Activated naive CD4-positive, alpha-beta T cell treated with Interleukin-2 at 50 U/mL for 16 hours (primary cell): ENCODE data around the gene VPS37C.

ENCODE experiments used
- DNase-seq: peaks from one replicate; pipeline ENCODE4 v3.0.0-alpha.2; 2020

VPS37C gene

DNA sequence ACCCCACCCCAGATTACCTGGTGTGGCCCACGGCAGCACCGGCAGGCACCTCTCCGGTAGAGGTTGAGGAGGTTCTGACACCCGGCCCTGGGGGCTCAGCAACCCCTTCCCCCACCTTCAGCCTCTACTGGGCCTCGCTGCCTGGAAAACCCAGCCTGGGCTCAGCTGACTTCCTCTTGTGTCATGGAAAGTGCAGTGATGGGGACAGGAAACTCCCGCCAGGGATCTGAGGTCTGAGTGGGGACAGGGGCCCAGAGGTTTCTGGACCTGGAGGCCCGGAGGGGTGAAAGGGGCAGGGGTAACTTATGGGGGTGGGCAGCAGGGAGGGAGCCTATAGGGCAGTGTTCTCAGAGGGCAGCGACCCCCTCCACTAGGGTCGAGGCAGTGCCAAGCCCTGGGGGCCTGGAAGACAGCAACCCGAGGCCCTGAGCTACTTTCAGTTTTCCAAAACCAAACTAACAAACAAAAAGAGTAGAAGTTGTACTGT is 68.9 kb downstream of the VPS37C start:
- peak; percentile 68 for DNase-seq

DNA sequence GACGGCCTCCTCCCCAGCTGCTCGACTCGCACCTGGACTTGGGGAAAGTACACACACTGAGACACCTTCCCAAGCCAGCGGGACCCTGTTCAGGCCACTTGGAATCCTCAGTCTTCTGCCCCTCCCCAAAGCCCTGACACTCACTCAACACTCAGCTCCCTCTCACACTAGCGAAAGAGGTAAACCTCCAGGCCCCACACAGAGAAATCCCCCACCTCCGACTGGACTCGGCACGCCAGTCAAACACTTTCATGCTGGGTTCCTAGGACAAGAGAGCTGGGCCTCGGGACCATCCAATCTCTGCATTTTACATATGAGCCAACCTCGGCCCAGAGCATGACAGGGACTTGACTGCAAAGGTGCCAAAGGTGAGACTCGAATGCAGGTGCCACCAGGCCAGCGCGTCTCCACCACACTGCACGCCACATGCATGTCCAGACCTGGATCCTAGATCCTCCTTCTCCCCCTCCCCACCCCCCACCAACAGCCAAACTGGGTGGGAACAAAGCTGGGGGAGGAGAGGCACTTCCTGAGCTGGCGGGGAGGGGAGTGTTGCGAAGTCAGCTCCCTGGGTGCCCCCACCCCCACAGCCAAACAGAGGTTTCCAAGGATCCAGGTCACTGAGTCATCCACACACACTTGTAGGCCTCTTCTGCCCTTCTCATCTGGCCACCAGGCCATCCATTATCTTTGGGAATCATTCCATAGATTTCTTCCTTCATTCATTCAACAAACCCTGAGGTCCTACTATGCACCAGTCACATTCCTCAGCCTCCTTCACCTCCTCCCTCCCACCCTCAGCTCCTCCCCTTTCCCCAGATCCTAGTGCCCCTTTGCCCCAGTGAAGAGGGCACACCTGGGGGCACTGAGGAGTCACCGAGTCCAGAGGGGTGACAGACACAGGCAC is 69.6 kb downstream of the VPS37C start:
- peak; percentile 75 for DNase-seq

DNA sequence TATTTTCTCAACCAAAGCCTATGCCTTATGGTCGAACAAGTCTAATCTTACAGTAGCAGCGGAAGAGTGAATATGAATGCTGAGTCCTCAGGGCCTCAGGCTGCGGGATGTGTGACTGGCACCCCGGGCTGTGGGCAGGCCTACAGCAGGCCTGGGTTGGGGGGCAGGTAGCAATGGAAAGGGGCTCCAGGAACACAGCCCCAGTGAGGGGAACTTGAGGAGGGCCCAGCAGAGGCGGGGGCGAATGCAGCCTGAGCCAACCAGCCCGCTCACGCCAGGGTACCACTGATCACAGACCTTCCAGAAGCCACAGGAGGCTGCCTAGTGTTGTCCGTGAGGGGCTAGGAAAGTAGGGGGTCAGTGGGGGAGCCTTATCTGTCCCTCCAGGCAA is 70.2 kb downstream of the VPS37C start:
- no peak for DNase-seq

GRCh38 chr11:61090521-61090920 is 70.7 kb downstream of the VPS37C start:
- DNase-seq, result no peak

DNA sequence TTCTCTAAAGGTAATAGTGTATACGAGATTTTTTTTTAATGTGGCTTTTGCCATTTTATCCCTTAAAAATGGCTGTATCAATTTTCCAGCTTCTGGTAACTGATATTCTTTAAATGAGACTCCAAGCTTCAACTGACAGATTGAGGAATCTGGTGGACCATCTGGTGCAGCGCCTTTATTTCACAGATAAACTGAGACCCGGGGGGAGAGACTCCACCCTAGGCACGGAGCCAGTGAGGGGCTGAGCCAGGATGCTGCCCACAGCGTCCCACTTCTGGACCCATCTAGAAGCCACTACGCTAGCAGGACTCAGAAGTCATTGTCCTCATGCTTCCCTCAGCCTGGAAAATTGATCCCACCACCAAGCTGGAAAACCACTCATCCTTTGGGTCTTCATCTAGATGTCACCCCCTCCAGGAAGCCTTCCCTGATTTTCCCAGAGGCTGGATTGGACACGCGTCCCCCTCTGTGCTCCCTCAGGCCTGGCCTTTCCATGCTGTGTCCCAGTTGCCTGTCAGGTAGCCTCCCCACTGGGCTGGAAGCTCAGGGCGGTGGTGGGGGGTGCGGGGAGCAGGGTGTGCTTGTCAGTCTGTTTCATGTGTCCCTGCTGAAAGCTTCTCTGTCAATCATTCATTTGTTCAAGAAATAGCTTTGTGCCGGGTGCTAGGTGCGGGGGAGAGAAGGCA is 71.3 kb downstream of the VPS37C start:
- DNase-seq, result no peak

DNA sequence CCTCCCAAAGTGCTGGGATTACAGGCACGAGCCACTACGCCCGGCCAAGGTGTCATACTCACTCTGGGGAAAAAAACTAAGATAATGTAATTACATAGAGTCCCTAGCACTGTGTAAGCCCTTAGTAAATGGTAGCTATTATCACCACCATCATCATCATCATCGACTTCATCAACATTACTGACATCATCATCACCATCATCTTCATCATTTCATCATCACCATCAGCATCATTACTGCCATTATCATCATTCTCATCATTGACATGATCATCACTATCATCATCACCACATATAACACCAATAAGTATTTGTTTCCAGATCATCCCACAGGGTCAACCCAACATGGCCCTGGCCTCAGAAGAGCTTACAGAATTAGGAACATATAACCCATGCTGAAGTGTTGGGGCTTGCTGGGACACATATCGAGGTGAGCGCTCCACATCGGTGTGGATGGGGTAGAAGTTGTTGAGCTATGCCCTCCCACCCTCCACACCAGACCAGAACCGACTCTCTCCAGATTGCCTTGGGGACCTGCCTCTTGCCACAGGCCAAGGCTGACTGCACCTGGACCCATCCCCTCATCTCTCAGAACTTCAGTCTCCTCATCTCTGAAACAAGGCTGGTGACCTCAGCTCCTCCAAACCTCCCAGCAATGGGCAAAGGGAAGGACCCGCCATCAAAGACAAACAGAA is 73.7 kb downstream of the VPS37C start:
- DNase-seq, result no peak

GRCh38 chr11:61083601-61084147 is 77.6 kb downstream of the VPS37C start:
- peak; percentile 66 for DNase-seq

DNA sequence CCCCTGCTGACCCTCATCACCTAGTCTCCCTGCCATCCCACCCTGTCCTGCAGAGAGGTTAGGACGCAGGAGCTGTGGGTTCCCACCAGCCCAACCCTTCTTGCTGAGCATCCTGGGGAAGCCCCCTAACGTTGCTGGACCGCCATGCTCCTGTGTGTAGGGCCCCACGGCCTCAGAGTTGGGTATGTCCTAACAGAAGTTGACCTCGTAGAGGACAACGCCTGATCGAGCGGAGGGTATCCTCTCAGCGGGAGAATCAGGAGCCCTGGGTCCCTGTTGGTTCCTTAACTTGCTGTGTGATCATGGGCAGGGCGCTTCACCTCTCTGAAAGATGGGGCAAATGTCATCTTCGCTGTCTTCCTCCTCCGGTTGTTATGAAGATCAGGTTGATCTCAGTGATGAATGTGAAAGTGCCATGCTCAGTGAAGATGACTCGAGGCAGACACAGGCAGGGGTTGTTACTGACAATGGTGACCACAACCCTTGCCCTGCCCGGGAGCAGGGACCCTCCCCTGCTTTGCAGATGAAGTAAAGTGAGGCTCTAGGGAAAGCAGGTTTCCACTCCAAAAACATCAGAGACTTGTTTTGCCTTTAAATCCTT is 78.2 kb downstream of the VPS37C start:
- DNase-seq, result peak; percentile 51

- no peak for DNase-seq
Observed at GRCh38 chr11:61082062-61082870, 79.0 kb downstream of the VPS37C start.

- DNase-seq, result no peak
Observed at GRCh38 chr11:61080986-61081590, 80.1 kb downstream of the VPS37C start.

DNA sequence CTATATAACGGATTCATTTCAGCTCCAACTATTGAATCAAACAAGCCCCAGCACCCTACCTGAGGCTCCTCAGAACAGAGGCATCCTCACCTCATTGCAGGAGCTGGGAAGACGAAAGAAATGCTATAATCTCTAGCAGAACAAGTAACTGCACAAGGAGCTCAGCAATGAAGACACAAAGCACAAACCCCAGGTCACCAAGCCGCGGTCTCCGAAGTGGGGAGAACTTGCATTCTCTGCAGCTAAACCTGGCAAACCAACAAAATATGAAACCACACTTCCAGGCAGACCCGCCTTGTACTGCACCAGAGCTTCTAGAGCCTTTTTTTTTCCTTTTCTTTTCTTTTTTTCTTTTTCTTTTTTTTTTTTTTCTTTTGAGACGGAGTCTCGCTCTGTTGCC is 80.7 kb downstream of the VPS37C start:
- DNase-seq, result no peak
